Epithelial cell of proximal tubule (primary cell): Measurements from ENCODE around the gene SH2D2A. TPM values are rescaled to one million over a fixed set of nuclear protein-coding genes. Genes with fewer than 3 reads are reported as not detected.

ENCODE experiments used
- DNase-seq: peaks from one replicate; pipeline ENCODE4 v3.0.0-alpha.2; 2011; ENCODE audit warnings: low read depth
- H3K4me3 ChIP-seq: 2 replicates; pipeline ENCODE4 v1.5.1; 2011; ENCODE audit warnings: low read depth, mild to moderate bottlenecking, low read length
- total RNA-seq: library from RNA; depleted of rRNA; stranded (reverse); fragments of >200 nt; gene quantifications from 2 replicates; pipeline ENCODE4 v1.2.3, GENCODE V29; 2015
- TF ChIP-seq, protein P1 (sequence below): conservative IDR thresholded peaks from 2 replicates; pipeline ENCODE4 v1.5.1; 2012; ENCODE audit warnings: low read depth, mild to moderate bottlenecking, low read length

Gene SH2D2A
- total RNA-seq, 1 donor from 2014 or later: 2.0 TPM

- H3K4me3 ChIP-seq: no peak overlapping the region
- no peak for DNase-seq
- TF ChIP-seq, protein P1, sequence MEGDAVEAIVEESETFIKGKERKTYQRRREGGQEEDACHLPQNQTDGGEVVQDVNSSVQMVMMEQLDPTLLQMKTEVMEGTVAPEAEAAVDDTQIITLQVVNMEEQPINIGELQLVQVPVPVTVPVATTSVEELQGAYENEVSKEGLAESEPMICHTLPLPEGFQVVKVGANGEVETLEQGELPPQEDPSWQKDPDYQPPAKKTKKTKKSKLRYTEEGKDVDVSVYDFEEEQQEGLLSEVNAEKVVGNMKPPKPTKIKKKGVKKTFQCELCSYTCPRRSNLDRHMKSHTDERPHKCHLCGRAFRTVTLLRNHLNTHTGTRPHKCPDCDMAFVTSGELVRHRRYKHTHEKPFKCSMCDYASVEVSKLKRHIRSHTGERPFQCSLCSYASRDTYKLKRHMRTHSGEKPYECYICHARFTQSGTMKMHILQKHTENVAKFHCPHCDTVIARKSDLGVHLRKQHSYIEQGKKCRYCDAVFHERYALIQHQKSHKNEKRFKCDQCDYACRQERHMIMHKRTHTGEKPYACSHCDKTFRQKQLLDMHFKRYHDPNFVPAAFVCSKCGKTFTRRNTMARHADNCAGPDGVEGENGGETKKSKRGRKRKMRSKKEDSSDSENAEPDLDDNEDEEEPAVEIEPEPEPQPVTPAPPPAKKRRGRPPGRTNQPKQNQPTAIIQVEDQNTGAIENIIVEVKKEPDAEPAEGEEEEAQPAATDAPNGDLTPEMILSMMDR: no peak
Measured at GRCh38 chr1:156809281-156809680, 7.4 kb downstream of the SH2D2A start.

- H3K4me3 ChIP-seq: no peak overlapping the region
- TF ChIP-seq, protein P1: no peak
- DNase-seq: no peak
Measured at GRCh38 chr1:156808186-156809030, 8.2 kb downstream of the SH2D2A start.

DNA sequence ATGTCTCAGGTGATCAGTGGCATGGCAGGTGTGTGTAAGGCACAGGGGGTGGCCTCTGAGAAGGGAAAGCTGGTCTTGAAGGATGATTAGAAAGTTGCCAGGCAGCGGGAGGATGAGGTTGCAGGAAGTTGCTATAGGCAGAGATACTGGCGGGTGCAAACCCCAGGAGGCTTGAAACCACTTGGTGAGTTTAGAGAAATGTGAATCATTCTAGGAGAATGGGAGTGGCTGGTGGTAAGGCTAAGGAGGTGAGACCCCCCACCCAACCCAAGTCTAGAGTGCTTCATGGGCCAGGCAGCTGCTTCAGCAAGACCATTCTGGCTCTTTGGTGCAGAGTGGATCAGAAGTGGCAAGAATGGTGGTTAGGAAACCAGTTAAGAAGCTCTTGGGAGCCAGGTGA, 9.0 kb downstream of the SH2D2A start:
- DNase-seq: no peak
- TF ChIP-seq, protein P1: no peak

GRCh38 chr1:156806512-156807440, 9.9 kb downstream of the SH2D2A start:
- DNase-seq: no peak
- H3K4me3 ChIP-seq: no peak overlapping the region
- TF ChIP-seq, protein P1: no peak

More for the DNA sequence above, 9.0 kb downstream of the SH2D2A start:
- no peak overlapping the region for H3K4me3 ChIP-seq

GRCh38 chr1:156805766-156806511, 10.7 kb downstream of the SH2D2A start:
- H3K4me3 ChIP-seq: no peak overlapping the region
- no peak for DNase-seq
- TF ChIP-seq, protein P1: no peak

- no peak overlapping the region for H3K4me3 ChIP-seq
- TF ChIP-seq, protein P1: no peak
- no peak for DNase-seq
Measured at GRCh38 chr1:156804572-156805243, 11.9 kb downstream of the SH2D2A start.
